Activated CD4-positive, alpha-beta T cell treated with anti-CD3 and anti-CD28 coated beads, Interleukin-2, amount 10 ng/mL, durations not matched to agents 7 days and 5 days (primary cell): ENCODE measurements around the gene MCTP2. TPM values are rescaled to one million over a fixed set of nuclear protein-coding genes. Genes with fewer than 3 reads are reported as not detected.

Source experiments
- CTCF ChIA-PET: fragments of 350-600 bp; sonication (Branson Sonifier 250); formaldehyde crosslinking; loops from one replicate; lab custom pipeline; 2021; ENCODE audit warnings: antibody characterized with exemption; lab: Charles Lee
- POLR2A ChIA-PET: fragments of 350-600 bp; sonication (Branson Sonifier 250); formaldehyde crosslinking; loops from one replicate; lab custom pipeline; 2021; ENCODE audit warnings: antibody characterized with exemption; lab: Charles Lee
- DNase-seq: peaks from one replicate; pipeline ENCODE4 v3.0.0-alpha.2; 2020
- H3K27ac Mint-ChIP-seq: one replicate; pipeline ENCODE4 v1.8.0; 2021; ENCODE audit warnings: mild to moderate bottlenecking, moderate library complexity, mixed read lengths
- H3K27me3 Mint-ChIP-seq: one replicate; pipeline ENCODE4 v1.8.0; 2021; ENCODE audit warnings: mixed read lengths
- H3K36me3 Mint-ChIP-seq: one replicate; pipeline ENCODE4 v1.8.0; 2021; ENCODE audit warnings: low read depth, mixed read lengths
- H3K4me1 Mint-ChIP-seq: one replicate; pipeline ENCODE4 v1.8.0; 2021; ENCODE audit warnings: mixed read lengths
- H3K4me3 Mint-ChIP-seq: one replicate; pipeline ENCODE4 v1.8.0; 2021; ENCODE audit warnings: mild to moderate bottlenecking, moderate library complexity, mixed read lengths
- H3K9me3 Mint-ChIP-seq: one replicate; pipeline ENCODE4 v1.8.0; 2021; ENCODE audit warnings: mixed read lengths
- total RNA-seq, 2 experiments: library from RNA; stranded (reverse); gene quantifications; one replicate each; pipeline ENCODE4 v1.2.3, GENCODE V29; 2021

MCTP2 gene
- total RNA-seq, 2 experiments from 2014 or later = 17.0 to 17.2 TPM

DNA sequence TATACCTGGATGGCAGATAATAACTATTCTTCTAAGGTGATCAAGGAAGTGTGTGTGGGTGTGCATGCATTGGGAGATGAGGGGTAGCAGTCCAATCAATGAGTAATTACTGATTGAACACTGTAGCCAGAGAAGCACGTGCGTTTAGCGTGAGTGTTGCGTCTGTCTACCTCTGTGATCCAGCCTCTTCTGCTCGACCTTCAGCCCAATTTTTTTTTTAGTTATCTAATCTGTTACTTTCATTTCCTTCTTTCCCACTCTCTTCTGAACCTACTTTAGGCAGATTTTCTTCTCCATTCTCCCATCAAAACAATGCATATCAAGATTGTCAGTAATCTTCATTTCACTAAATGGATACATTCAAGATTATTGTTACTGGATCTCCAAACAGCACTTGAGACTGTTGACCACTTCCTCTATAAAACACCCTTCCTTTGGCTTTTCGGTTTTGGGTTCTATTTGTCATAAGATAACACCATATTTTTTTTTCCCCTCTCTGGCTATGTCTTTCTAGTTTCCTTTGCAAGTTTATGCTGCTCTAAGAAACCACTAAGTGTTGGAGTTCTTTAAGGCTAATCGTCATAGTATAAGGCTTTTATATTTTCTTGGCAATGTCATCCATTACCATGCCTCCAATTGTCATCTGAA, 41.0 kb downstream of the MCTP2 start:
- ChIA-PET CTCF (no interaction called here), POLR2A (no interaction called here)
- no peak overlapping the region for H3K27ac Mint-ChIP-seq
- peaks cover 8% of the 10 kb centered on the region for H3K9me3 Mint-ChIP-seq
- peaks cover 16% of the 10 kb centered on the region for H3K4me1 Mint-ChIP-seq
- no peak for DNase-seq
- H3K36me3 Mint-ChIP-seq = peaks cover 22% of the 10 kb centered on the region
- H3K4me3 Mint-ChIP-seq = no peak overlapping the region
- H3K27me3 Mint-ChIP-seq = no peaks in the 10 kb centered on the region

DNA sequence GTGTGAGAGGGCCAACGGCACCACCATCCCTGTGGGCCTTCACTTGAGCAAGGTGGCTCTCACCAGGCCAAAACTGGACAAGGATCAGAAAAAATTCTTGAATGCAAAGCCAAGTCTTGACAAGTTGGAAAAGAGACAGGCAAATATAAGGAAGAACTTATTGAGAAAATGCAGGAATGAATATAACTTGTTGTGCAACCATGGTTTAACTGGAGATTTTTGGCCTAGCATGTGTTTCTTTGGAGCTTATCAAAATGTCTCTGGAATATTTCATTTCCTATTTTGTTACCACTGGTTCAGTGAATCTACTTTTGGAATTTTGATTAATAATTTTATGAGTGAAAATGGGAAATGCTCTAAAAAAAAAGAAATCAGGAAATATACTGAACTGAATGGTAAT, 42.5 kb downstream of the MCTP2 start:
- no peaks in the 10 kb centered on the region for H3K27me3 Mint-ChIP-seq
- ChIA-PET CTCF (interaction anchor here (1.0 kb wide), 1 partner anchor 15 kb away, joined by 3 read pairs; no protein-coding TSS in a partner anchor), POLR2A (no interaction called here)
- peaks cover 6% of the 10 kb centered on the region for H3K9me3 Mint-ChIP-seq
- no peak overlapping the region for H3K27ac Mint-ChIP-seq
- DNase-seq = no peak
- no peak overlapping the region for H3K4me3 Mint-ChIP-seq
- H3K36me3 Mint-ChIP-seq = peaks cover 18% of the 10 kb centered on the region
- peaks cover 14% of the 10 kb centered on the region for H3K4me1 Mint-ChIP-seq

DNA sequence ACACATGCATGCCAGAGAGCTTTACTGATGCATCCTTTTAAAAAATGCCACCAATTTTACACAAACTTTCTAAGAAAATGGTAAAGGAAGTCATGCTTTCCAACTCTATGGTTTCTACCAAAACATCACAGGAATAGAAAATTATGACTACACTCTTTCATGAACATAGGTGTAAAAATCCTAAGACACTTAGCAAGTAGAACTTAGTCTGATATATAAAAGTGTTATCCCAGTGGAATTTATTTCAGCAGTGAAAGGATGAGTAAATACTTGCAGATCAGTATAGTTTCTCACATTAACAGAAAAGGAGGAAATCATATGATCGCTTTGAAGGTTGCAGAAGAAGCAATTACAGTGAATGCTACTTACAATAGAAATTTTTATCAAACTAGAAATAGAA, 43.4 kb downstream of the MCTP2 start:
- Mint-ChIP-seq H3K4me3 (no peak overlapping the region), H3K27me3 (no peaks in the 10 kb centered on the region), H3K9me3 (peaks cover 6% of the 10 kb centered on the region), H3K27ac (no peak overlapping the region), H3K36me3 (peaks cover 23% of the 10 kb centered on the region), H3K4me1 (peaks cover 23% of the 10 kb centered on the region)
- ChIA-PET POLR2A (no interaction called here), CTCF (no interaction called here)
- DNase-seq = no peak

DNA sequence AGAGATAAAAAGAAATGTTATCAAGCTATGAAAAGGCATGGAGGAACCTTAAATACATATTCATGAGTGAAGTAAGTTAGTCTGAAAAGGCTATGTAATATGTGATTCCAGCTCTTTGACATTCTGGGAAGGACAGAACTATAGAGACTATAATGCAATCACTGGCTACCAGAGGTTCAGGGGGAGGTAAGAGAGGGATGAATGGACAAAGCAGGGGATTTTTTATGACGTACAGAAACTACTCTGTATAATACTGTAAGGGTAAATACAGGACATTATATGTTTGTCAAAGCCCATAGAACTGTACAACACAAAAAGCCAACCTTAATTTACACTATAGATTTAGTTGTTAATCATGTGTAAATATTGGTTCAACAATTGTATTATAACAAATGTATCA, 46.1 kb downstream of the MCTP2 start:
- Mint-ChIP-seq H3K4me1 (peaks cover 45% of the 10 kb centered on the region), H3K9me3 (peaks cover 26% of the 10 kb centered on the region), H3K36me3 (peaks cover 49% of the 10 kb centered on the region), H3K27ac (no peak overlapping the region), H3K4me3 (no peak overlapping the region), H3K27me3 (no peaks in the 10 kb centered on the region)
- POLR2A ChIA-PET = no interaction called here
- DNase-seq = no peak
- CTCF ChIA-PET = interaction anchor here (1.5 kb wide), 1 partner anchor 9 kb away, joined by 4 read pairs; no protein-coding TSS in a partner anchor

DNA sequence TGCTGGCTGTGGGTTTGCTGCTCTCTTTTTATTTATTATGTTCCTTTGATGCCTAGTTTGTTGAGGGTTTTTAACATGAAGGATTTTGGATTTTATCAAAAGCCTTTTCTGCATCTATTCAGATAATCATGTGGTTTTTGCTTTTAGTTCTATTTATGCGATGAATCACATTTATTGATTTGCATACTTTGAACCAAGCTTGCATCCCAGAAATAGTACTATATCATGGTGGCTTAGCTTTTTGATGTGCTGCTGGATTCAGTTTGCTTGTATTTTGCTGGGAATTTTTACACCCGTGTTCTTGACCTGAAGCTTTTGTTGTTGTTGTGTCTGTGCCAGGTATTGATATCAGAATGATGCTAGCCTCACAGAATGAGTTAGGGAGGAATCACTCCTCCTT, 48.4 kb downstream of the MCTP2 start:
- Mint-ChIP-seq H3K27me3 (no peaks in the 10 kb centered on the region), H3K27ac (no peak overlapping the region), H3K9me3 (peaks cover 26% of the 10 kb centered on the region), H3K4me1 (peaks cover 39% of the 10 kb centered on the region), H3K4me3 (no peak overlapping the region), H3K36me3 (peaks cover 44% of the 10 kb centered on the region)
- no peak for DNase-seq
- ChIA-PET POLR2A (interaction anchor here (0.6 kb wide), 1 partner anchor 78 kb away, joined by 5 read pairs; no protein-coding TSS in a partner anchor), CTCF (no interaction called here)

DNA sequence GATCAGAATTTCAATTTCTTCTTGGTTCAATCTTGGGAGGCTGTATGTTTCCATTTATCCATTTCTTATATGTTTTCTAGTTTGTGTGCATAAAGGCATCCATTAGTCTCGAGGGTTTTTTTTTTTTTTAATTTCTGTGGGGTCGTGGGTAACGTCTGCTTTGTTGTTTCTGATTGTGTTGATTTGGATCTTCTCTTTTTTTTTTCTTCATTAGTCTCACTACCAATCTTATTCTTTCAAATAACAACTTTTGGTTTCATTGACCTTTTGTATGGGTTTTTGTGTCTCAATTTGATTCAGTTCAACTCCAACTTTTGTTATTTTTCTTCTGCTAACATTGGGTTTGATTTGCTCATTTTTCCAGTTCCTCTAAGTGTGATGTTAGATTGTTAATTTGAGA, 48.9 kb downstream of the MCTP2 start:
- Mint-ChIP-seq H3K27ac (no peak overlapping the region), H3K9me3 (peaks cover 24% of the 10 kb centered on the region), H3K4me1 (peaks cover 38% of the 10 kb centered on the region), H3K36me3 (peaks cover 43% of the 10 kb centered on the region), H3K4me3 (no peak overlapping the region), H3K27me3 (no peaks in the 10 kb centered on the region)
- ChIA-PET POLR2A (interaction anchor here (0.6 kb wide), 1 partner anchor 79 kb away, joined by 5 read pairs; no protein-coding TSS in a partner anchor), CTCF (no interaction called here)
- DNase-seq = no peak

DNA sequence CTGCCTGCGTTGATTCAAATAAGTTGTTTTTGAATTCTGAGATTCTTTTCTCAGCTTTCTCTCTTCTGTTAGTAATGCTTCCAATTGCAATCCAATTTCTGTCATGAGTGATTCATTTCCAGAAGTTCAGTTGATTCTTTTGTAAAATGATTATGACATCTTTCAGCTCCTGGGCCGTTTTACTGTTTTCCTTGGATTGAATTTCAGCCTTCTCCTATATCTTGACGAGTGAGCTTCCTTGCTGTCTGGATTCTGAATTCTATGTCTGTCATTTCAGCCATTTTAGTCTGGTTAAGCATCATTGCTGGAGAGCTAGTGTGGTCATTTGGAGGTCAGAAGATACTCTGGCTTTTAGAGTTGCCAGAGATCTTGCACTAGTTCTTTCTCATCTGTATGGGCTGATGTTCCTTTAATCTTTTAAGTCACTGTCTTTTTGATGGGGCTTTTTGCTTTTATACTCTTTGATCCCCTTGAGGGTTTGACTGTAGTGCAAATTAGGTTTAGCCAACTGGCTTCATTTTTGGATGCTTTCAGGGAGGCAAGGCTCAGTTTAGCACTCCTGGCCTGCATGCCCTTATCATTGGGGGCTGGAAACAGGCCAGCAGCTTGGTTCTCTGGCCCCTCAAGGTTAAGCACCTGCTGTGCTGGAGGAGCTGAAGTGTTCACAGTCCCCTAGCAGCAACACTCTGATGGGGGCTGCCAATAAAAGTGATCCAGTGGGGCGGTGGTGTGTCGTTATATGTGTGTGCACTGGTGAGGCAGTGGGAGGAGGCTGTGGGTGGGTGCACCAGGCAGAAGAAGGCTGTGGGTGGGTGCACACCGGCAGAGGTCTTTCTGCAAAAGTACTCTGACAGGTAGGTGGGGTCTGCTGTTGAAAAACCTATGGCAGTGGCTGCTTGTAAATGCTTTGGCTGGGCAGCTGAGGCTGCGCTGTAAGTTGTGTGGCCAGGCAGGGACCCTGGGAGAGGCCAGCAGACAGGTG, 51.2 kb downstream of the MCTP2 start:
- Mint-ChIP-seq H3K4me3 (no peak overlapping the region), H3K27ac (no peak overlapping the region), H3K27me3 (no peaks in the 10 kb centered on the region), H3K9me3 (peaks cover 24% of the 10 kb centered on the region), H3K4me1 (peaks cover 54% of the 10 kb centered on the region), H3K36me3 (peaks cover 45% of the 10 kb centered on the region)
- ChIA-PET POLR2A (interaction anchor here (1.0 kb wide), 1 partner anchor 28 kb away, joined by 3 read pairs; no protein-coding TSS in a partner anchor), CTCF (interaction anchor here (1.2 kb wide), 1 partner anchor 110 kb away, joined by 3 read pairs; no protein-coding TSS in a partner anchor)
- DNase-seq = no peak

DNA sequence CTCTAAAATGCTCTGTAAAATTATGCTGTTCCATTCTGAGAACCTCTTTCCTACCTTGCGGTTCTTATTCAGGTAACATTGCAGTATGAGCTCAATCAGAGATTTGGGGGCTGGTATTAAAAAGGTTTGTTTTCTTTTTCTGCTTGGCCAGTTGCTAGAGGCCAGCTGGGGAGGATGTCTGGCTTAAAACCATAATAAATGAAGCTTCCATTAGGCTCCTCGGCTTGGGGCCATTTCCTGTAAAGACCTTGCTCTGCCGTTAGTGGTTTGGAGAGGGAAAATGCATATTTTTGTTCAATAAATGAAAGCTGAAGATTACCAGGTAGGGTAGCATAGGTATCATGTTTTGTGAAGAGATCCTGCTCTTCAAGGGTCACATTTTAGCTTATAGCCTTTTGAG, 55.2 kb downstream of the MCTP2 start:
- peak overlapping the region; percentile 64 for H3K27ac Mint-ChIP-seq
- ChIA-PET CTCF (interaction anchor here (0.9 to 2.7 kb wide), 5 partner anchors 9 to 31 kb away, joined by 3 to 17 read pairs (median 4); no protein-coding TSS in a partner anchor), POLR2A (no interaction called here)
- no peak overlapping the region for H3K4me3 Mint-ChIP-seq
- peaks cover 28% of the 10 kb centered on the region for H3K9me3 Mint-ChIP-seq
- peaks cover 42% of the 10 kb centered on the region for H3K36me3 Mint-ChIP-seq
- H3K27me3 Mint-ChIP-seq = no peaks in the 10 kb centered on the region
- peaks cover 42% of the 10 kb centered on the region for H3K4me1 Mint-ChIP-seq
- no peak for DNase-seq

DNA sequence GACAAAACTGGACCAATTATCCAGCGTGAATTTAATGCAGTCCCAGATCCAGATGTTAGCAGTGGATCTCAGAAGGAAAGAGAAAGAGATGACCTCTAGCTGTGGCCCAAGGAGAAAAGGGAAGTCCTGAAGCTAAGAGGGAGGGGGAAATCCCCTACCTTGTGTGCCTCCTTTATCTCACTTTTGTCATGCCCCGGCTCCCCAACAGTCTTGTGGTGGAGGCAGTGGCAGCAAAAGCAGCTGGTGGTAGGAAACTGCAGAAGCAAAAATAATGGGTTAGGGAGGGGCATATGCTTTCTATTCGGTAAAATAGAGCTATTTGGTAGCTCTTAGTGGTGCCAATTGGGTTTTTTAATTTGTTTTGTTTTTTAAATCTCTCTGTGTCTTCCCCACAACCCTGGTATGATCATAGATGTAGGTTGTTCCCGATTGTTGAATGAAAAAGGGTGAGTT, 56.5 kb downstream of the MCTP2 start:
- peak overlapping the region; percentile 73 for H3K4me3 Mint-ChIP-seq
- ChIA-PET CTCF (interaction anchor here (0.8 to 2.7 kb wide), 12 partner anchors 9 to 123 kb away, joined by 3 to 17 read pairs (median 4); no protein-coding TSS in a partner anchor), POLR2A (interaction anchor here (0.6 to 1.5 kb wide), 3 partner anchors 19 to 1381 kb away, joined by 3 read pairs; no protein-coding TSS in a partner anchor)
- H3K27ac Mint-ChIP-seq = peak overlapping the region; percentile 90
- DNase-seq = peak; percentile 70
- H3K9me3 Mint-ChIP-seq = peaks cover 22% of the 10 kb centered on the region
- H3K27me3 Mint-ChIP-seq = no peaks in the 10 kb centered on the region
- peaks cover 30% of the 10 kb centered on the region for H3K36me3 Mint-ChIP-seq
- peaks cover 40% of the 10 kb centered on the region for H3K4me1 Mint-ChIP-seq

DNA sequence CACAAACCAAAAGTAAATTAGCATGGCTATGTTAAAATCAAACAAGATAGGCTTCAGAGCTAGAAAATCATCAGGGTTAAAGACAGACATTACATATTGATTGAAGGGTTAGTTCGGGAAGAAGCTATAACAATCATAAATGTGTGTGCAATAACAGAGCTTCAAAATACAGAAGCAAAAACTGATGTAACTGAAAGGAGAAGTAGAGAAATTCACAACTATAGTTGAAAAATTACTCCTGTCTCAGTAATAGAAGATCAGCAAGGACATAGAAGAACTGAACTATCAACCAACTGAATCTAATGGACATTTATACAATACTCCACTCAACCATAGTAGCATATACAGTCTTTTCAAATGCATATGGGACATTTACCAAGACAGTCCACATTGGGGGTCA, 59.4 kb downstream of the MCTP2 start:
- H3K27ac Mint-ChIP-seq = no peak overlapping the region
- peaks cover 28% of the 10 kb centered on the region for H3K36me3 Mint-ChIP-seq
- no peak overlapping the region for H3K4me3 Mint-ChIP-seq
- H3K27me3 Mint-ChIP-seq = no peaks in the 10 kb centered on the region
- H3K4me1 Mint-ChIP-seq = peaks cover 58% of the 10 kb centered on the region
- ChIA-PET CTCF (interaction anchor here (0.8 to 1.0 kb wide), 2 partner anchors 14 to 15 kb away, joined by 3 to 4 read pairs; no protein-coding TSS in a partner anchor), POLR2A (no interaction called here)
- H3K9me3 Mint-ChIP-seq = peaks cover 22% of the 10 kb centered on the region
- no peak for DNase-seq

DNA sequence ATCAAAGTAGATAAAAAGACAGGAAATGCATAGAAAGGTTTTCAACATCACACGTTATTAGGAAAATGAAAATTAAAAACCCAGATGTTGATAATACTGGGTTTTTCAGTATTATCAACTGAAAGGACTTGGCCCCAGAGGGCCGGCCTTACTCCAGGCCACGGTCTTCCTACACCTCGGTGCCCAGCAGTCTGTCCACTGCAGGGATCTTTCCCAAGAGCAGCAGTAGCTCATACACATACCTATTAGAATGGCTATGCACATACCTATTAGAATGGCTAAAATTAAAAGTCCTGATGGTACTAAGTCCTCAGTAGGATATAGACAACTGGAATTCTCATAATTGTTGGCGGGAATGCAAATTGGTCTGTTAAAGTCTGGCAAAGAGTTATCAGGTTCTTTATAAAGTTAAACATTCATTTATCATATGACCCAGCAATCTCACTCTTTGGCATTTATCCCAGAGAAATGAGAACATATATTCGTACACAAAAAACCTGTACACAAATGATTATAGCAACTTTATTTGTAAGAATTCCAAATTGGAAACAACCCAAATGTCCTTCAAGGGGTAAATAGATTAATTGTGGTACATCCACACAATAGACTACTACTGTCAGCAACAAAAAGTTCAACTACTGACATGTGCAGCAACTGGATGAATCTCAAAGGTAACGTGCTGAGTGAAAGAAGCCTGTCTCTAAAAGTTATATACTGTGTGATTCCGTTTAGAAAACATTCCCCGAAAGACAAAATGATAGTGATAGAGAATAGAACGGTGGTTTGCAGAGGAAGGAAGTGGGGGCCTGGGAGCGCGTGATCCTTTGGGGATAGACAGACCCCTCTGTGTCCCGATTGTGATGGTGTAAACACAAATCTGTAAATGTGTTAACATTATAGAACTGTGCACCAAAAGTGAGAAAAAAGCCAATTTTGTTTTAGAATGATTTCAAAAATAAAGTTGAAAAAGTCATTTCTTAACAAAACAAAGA, 62.3 kb downstream of the MCTP2 start:
- peaks cover 56% of the 10 kb centered on the region for H3K4me1 Mint-ChIP-seq
- no peak overlapping the region for H3K27ac Mint-ChIP-seq
- CTCF ChIA-PET = interaction anchor here (2.4 kb wide), 1 partner anchor 13 kb away, joined by 8 read pairs; no protein-coding TSS in a partner anchor
- peaks cover 26% of the 10 kb centered on the region for H3K36me3 Mint-ChIP-seq
- no peak for DNase-seq
- H3K4me3 Mint-ChIP-seq = no peak overlapping the region
- POLR2A ChIA-PET = no interaction called here
- peaks cover 21% of the 10 kb centered on the region for H3K9me3 Mint-ChIP-seq
- H3K27me3 Mint-ChIP-seq = no peaks in the 10 kb centered on the region
